ENCODE measurements around the gene PLEKHG3.

The PLEKHG3 gene

DNA sequence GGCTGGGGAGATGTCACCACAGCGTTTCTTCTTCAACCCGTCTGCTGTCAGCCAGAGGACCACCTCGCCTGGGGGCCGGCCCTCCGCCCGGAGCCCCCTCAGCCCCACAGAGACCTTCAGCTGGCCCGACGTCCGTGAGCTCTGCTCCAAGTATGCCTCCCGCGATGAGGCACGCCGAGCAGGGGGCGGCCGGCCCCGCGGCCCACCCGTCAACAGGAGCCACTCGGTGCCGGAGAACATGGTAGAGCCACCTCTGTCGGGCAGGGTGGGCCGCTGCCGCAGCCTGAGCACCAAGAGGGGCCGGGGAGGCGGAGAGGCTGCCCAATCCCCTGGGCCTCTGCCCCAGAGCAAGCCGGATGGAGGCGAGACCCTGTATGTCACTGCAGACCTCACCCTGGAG, 38.8 kb downstream of the PLEKHG3 start:
- H3K36me3 ChIP-seq (replicated peaks): peaks cover 53% of the 10 kb centered on the region

DNA sequence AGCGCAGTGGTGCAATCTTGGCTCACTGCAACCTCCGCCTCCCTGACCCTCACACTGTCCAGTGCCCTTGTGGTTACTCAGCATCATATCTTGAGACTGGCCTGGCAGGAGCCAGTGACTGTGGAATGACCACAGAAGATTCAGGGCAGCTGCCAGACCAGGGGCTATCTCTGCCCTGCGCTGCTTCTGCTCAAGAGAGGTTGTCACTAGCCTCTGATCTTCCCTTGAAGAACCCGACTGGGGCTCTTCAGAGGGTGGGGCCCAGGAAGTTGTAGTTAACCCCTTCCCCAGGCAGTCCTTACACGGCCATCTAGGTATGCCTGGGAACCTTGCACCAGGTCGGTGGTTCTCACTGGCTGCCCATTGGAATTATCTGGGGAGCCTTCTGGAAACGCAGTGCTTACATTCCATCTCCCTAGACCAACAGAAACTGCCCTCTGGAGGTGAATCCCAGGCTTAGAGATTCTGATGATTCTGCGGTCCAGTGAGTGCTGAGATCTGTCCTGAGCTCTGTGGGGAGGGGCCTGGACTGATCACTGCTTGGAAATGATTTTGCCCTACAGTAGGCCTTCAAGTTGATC, 41.4 kb downstream of the PLEKHG3 start:
- no peak overlapping the region for H3K4me3 ChIP-seq
- DNase-seq (ENCODE audit: low spot score in 2 of 2): no peak
- in situ Hi-C loops (cut with MboI; ENCODE audit: low sequenced_read_pairs): no loop called here
- H3K36me3 ChIP-seq (replicated peaks): peaks cover 44% of the 10 kb centered on the region
- H3K27me3 ChIP-seq (ENCODE audit: low read depth): no peaks in the 10 kb centered on the region
- no peaks in the 10 kb centered on the region for H3K4me1 ChIP-seq
- H3K9me3 ChIP-seq: no peaks in the 10 kb centered on the region

More for the DNA sequence above, 38.8 kb downstream of the PLEKHG3 start:
- H3K27me3 ChIP-seq (ENCODE audit: low read depth): no peaks in the 10 kb centered on the region
- H3K4me1 ChIP-seq: no peaks in the 10 kb centered on the region
- no peaks in the 10 kb centered on the region for H3K9me3 ChIP-seq
- H3K4me3 ChIP-seq: no peak overlapping the region
- in situ Hi-C loops (cut with MboI; ENCODE audit: low sequenced_read_pairs): no loop called here
- no peak for DNase-seq (ENCODE audit: low spot score in 2 of 2)

DNA sequence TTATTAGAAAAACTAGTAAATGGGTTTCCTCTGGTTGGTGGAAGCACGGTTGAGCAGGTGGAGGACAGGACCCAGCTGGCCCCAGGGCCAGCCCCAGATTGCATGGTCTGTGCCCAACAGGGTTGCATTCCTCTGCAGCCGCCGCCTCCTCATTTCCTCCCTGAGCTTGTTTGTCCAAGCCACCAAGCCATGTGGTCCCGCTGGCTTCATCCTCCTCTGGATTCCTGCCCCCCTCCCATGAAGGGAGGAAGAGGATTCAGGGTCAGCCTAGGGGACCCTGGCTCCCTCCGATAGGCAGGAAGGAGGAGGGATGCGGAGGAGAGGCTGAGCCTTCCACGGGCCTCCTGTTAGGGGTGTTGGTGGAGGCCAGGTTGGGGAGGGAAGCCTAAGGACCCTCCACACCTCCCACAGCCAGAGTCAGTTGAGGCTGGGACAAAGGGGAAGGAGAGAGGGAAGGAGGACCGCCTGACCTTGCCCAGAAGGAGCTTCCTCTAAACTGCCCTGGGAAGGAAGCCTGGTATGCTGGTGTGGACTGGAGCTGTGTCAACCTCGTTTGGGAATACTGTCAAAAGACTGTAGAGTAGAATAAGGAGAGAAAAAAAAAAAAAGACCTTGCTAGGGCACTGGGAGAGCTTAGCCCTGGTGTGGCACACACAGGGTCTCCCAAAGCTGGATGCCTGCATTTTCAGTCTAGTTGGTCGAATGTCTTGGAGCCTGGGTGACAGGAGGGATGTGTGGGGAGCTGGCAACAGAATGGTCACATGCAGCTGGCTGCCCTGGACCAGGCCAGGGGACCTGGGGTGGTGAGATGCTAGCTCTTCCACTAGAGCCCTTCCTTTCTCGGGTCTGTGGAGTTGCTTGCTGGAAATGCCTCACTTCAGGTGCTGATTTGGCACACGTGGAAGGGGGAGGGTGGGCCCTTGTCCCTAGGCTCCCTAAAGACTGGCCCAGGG, 42.4 kb downstream of the PLEKHG3 start:
- no peaks in the 10 kb centered on the region for H3K27me3 ChIP-seq (ENCODE audit: low read depth)
- in situ Hi-C loops (cut with MboI; ENCODE audit: low sequenced_read_pairs): no loop called here
- H3K9me3 ChIP-seq: no peaks in the 10 kb centered on the region
- DNase-seq (ENCODE audit: low spot score in 2 of 2): no peak
- H3K36me3 ChIP-seq (replicated peaks): peaks cover 34% of the 10 kb centered on the region
- no peaks in the 10 kb centered on the region for H3K4me1 ChIP-seq
- H3K4me3 ChIP-seq: no peak overlapping the region

- Histone ChIP-seq H3K27me3 (ENCODE audit: low read depth) (no peaks in the 10 kb centered on the region), H3K36me3 (replicated peaks) (peaks cover 26% of the 10 kb centered on the region), H3K4me3 (no peak overlapping the region), H3K9me3 (no peaks in the 10 kb centered on the region), H3K4me1 (no peaks in the 10 kb centered on the region)
- DNase-seq (ENCODE audit: low spot score in 2 of 2): no peak
- in situ Hi-C loops (cut with MboI; ENCODE audit: low sequenced_read_pairs): no loop called here
These were observed 43.1 kb downstream of the PLEKHG3 start for GRCh38 chr14:64747327-64747726.

DNA sequence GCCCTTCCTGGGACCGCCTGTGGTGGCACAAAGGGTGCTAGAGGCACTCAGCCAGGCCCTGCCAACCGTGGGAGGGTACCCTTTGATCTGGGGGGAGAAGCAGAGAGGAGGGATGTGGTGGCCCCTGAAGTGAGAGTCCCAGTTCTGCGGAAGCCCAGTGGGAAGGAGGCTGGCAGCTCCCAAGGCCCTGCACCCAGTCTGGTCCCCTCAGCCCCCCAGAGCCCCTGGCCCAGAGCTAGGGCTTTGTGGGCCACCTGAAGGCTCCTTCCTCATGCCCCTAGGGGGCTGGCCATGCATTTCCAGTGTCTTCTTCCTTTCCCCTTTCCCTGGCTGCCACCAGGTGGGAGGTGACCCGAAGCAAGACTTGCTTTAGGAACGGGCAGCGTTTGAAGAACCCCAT, 44.3 kb downstream of the PLEKHG3 start:
- Histone ChIP-seq H3K4me3 (no peak overlapping the region), H3K27me3 (ENCODE audit: low read depth) (no peaks in the 10 kb centered on the region), H3K9me3 (no peaks in the 10 kb centered on the region), H3K36me3 (replicated peaks) (peaks cover 14% of the 10 kb centered on the region), H3K4me1 (no peaks in the 10 kb centered on the region)
- DNase-seq (ENCODE audit: low spot score in 2 of 2): no peak
- in situ Hi-C loops (cut with MboI; ENCODE audit: low sequenced_read_pairs): no loop called here

- in situ Hi-C loops (cut with MboI; ENCODE audit: low sequenced_read_pairs): no loop called here
These were observed 44.9 kb downstream of the PLEKHG3 start for GRCh38 chr14:64748995-64749714.

GRCh38 chr14:64752909-64753308, 48.7 kb downstream of the PLEKHG3 start:
- H3K4me1 ChIP-seq: no peaks in the 10 kb centered on the region
- no peaks in the 10 kb centered on the region for H3K36me3 ChIP-seq (replicated peaks)
- in situ Hi-C loops (cut with MboI; ENCODE audit: low sequenced_read_pairs): no loop called here
- H3K27me3 ChIP-seq (ENCODE audit: low read depth): 0 out of 2 replicates have a peak, but pooled peaks cover 3% of the 10 kb centered on the region
- DNase-seq (ENCODE audit: low spot score in 2 of 2): no peak
- no peaks in the 10 kb centered on the region for H3K9me3 ChIP-seq
- no peak overlapping the region for H3K4me3 ChIP-seq

More at GRCh38 chr14:64748995-64749714, 44.9 kb downstream of the PLEKHG3 start:
- no peak for DNase-seq (ENCODE audit: low spot score in 2 of 2)
- Histone ChIP-seq H3K4me1 (no peaks in the 10 kb centered on the region), H3K27me3 (ENCODE audit: low read depth) (no peaks in the 10 kb centered on the region), H3K36me3 (replicated peaks) (peaks cover 8% of the 10 kb centered on the region), H3K9me3 (no peaks in the 10 kb centered on the region), H3K4me3 (no peak overlapping the region)

GRCh38 chr14:64753374-64753773, 49.1 kb downstream of the PLEKHG3 start:
- no peaks in the 10 kb centered on the region for H3K9me3 ChIP-seq
- 0 out of 2 replicates have a peak, but pooled peaks cover 3% of the 10 kb centered on the region for H3K27me3 ChIP-seq (ENCODE audit: low read depth)
- no peaks in the 10 kb centered on the region for H3K4me1 ChIP-seq
- DNase-seq (ENCODE audit: low spot score in 2 of 2): no peak
- no peak overlapping the region for H3K4me3 ChIP-seq
- no peaks in the 10 kb centered on the region for H3K36me3 ChIP-seq (replicated peaks)
- in situ Hi-C loops (cut with MboI; ENCODE audit: low sequenced_read_pairs): no loop called here

GRCh38 chr14:64753999-64754398, 49.8 kb downstream of the PLEKHG3 start:
- in situ Hi-C loops (cut with MboI; ENCODE audit: low sequenced_read_pairs): no loop called here
- H3K4me1 ChIP-seq: no peaks in the 10 kb centered on the region
- H3K9me3 ChIP-seq: no peaks in the 10 kb centered on the region
- DNase-seq (ENCODE audit: low spot score in 2 of 2): no peak
- 0 out of 2 replicates have a peak, but pooled peaks cover 3% of the 10 kb centered on the region for H3K27me3 ChIP-seq (ENCODE audit: low read depth)
- H3K36me3 ChIP-seq (replicated peaks): no peaks in the 10 kb centered on the region
- H3K4me3 ChIP-seq: no peak overlapping the region

GRCh38 chr14:64754685-64755084, 50.5 kb downstream of the PLEKHG3 start:
- Histone ChIP-seq H3K36me3 (replicated peaks) (no peaks in the 10 kb centered on the region), H3K4me1 (no peaks in the 10 kb centered on the region), H3K4me3 (no peak overlapping the region), H3K9me3 (no peaks in the 10 kb centered on the region), H3K27me3 (ENCODE audit: low read depth) (0 out of 2 replicates have a peak, but pooled peaks cover 3% of the 10 kb centered on the region)
- in situ Hi-C loops (cut with MboI; ENCODE audit: low sequenced_read_pairs): no loop called here
- DNase-seq (ENCODE audit: low spot score in 2 of 2): no peak

DNA sequence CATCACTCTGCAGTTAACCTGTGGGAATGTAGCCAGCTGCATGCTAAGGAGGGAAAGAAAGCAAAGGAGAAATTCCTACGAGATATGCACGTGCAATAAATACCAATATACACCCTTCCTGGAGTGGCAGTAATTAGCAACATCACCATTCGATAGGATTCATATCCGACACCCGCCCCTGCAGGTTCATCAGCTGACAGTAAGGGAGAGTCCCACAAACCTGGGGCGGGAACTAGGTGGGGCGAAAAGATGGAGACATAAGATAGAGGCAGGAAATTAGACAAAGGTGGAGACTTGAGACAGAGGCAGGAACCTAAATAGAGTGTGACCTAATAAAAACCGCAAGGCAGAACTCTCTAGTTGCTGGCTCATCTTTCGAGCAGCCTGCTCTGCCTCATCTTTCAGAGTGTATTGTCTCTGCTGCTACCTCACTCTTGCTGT, 51.6 kb downstream of the PLEKHG3 start:
- DNase-seq (ENCODE audit: low spot score in 2 of 2): no peak
- Histone ChIP-seq H3K36me3 (replicated peaks) (no peaks in the 10 kb centered on the region), H3K4me3 (no peak overlapping the region), H3K4me1 (no peaks in the 10 kb centered on the region), H3K27me3 (ENCODE audit: low read depth) (0 out of 2 replicates have a peak, but pooled peaks cover 3% of the 10 kb centered on the region), H3K9me3 (no peaks in the 10 kb centered on the region)
- in situ Hi-C loops (cut with MboI; ENCODE audit: low sequenced_read_pairs): no loop called here

GRCh38 chr14:64756712-64757111, 52.5 kb downstream of the PLEKHG3 start:
- Histone ChIP-seq H3K36me3 (replicated peaks) (no peaks in the 10 kb centered on the region), H3K27me3 (ENCODE audit: low read depth) (0 out of 2 replicates have a peak, but pooled peaks cover 3% of the 10 kb centered on the region), H3K9me3 (no peaks in the 10 kb centered on the region), H3K4me1 (no peaks in the 10 kb centered on the region), H3K4me3 (no peak overlapping the region)
- in situ Hi-C loops (cut with MboI; ENCODE audit: low sequenced_read_pairs): no loop called here
- no peak for DNase-seq (ENCODE audit: low spot score in 2 of 2)

DNA sequence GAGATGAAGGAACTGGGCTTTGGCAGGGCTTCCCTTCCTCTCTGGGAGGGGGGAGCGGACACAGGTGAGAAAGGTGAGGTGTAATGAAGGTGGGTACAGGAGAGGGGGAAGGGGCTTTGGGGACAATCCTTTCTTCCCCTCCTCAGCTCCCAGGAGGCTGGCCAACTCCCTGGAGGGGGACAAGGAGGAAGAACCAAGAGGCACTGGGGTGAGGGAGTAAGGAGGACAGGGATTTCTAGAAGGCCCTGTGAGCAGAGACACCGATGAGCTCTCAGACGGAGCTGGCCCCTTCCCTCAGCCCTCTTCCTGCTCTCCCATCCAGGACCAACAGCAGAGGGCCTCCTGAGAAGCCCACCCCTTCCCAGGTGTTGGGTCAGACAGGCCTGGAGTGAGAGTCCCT, 53.4 kb downstream of the PLEKHG3 start:
- in situ Hi-C loops (cut with MboI; ENCODE audit: low sequenced_read_pairs): no loop called here
- Histone ChIP-seq H3K9me3 (no peaks in the 10 kb centered on the region), H3K4me1 (peaks cover 7% of the 10 kb centered on the region; the same call in 1 of the 2 replicates)

More for the DNA sequence above, 53.4 kb downstream of the PLEKHG3 start:
- DNase-seq (ENCODE audit: low spot score in 2 of 2): no peak
- Histone ChIP-seq H3K36me3 (replicated peaks) (no peaks in the 10 kb centered on the region), H3K4me3 (no peak overlapping the region), H3K27me3 (ENCODE audit: low read depth) (0 out of 2 replicates have a peak, but pooled peaks cover 3% of the 10 kb centered on the region)
